ENCODE measurements around the gene GALNT16. TPM values are rescaled to one million over a fixed set of nuclear protein-coding genes. Genes with fewer than 3 reads are reported as not detected.
A peak's percentile ranks its signal among the peaks of the same experiment; 100 is the strongest.

The GALNT16 gene
- total and polyA plus RNA-seq, 2 donors (not counting 3 experiments of a cell fraction or from before 2014, with no cell fraction given), result 0.39 to 0.49 TPM

GRCh38 chr14:69242311-69243224, 17.4 kb upstream of the GALNT16 start:
- dilution Hi-C loops (cut with MboI; ENCODE audit: extremely low pct_ligation_motif_present, low sequenced_read_pairs), result no loop called here
- no TSS peak for BruUV-seq (replicated peaks)

More at GRCh38 chr14:69242311-69243224, 17.4 kb upstream of the GALNT16 start:
- H4K20me1 ChIP-seq (replicated peaks; ENCODE audit: control insufficient read depth, extremely low read depth, insufficient read depth, low read length), result peaks cover 2% of the 10 kb centered on the region
- no peaks in the 10 kb centered on the region for H3K79me2 ChIP-seq (ENCODE audit: control insufficient read depth, insufficient read depth, low read length)
- peaks cover 0 to 5% of the 10 kb centered on the region in 2 experiments for H3K36me3 ChIP-seq (ENCODE audit: control insufficient read depth in 2 of 2, extremely low read depth in 1 of 2, insufficient read depth in 2 of 2, low read length in 2 of 2)
- TF ChIP-seq POLR2AphosphoS5 (IDR thresholded peaks at IDR 0.05; ENCODE audit: insufficient read depth, low read depth, low read length), result no peak
- TF ChIP-seq CTCF (IDR thresholded peaks at IDR 0.05; ENCODE audit: extremely low read depth in 1 of 2, insufficient read depth in 1 of 2, low read depth in 1 of 2, low read length in 2 of 2), result peak; percentile 59 to 60
- FAIRE-seq (peak; percentile 83), DNase-seq (ENCODE audit: low read depth, low spot score) (peak; percentile 71)
- H2AFZ ChIP-seq (ENCODE audit: low read depth, low read length), result no peak overlapping the region
- intact Hi-C loops (cut with micrococcal nuclease), result loop anchor here (1.0 to 5.0 kb wide), 7 partner anchors 45 to 332 kb away; partner anchors contain the start of genes CCDC177, ERH and SLC39A9
- CTCF ChIA-PET, result interaction anchor here (0.6 to 4.7 kb wide), 44 partner anchors 9 to 379 kb away, joined by 3 to 78 read pairs (median 4); partner anchors contain the start of gene CCDC177
- H3K4me1 ChIP-seq (ENCODE audit: control insufficient read depth, extremely low read depth, insufficient read depth, low read length), result no peaks in the 10 kb centered on the region
- no peaks in the 10 kb centered on the region for H3K27me3 ChIP-seq (ENCODE audit: control insufficient read depth in 2 of 2, insufficient read depth in 2 of 2, low read length in 2 of 2)
- no peaks in the 10 kb centered on the region for H3K9me3 ChIP-seq (replicated peaks; ENCODE audit: control insufficient read depth, insufficient read depth, low read length)
- no peak overlapping the region for H3K4me3 ChIP-seq (replicated peaks in 1 of 3; ENCODE audit: insufficient read depth in 1 of 3, low read depth in 1 of 3, low read length in 3 of 3)
- no peak overlapping the region for H3K27ac ChIP-seq (ENCODE audit: insufficient read depth, low read depth, low read length)
- H3K9ac ChIP-seq (replicated peaks; ENCODE audit: extremely low read depth, insufficient read depth, low read length), result no peak overlapping the region
- POLR2A ChIA-PET, result no interaction called here
- H3K9me1 ChIP-seq (replicated peaks; ENCODE audit: control insufficient read depth, extremely low read depth, insufficient read depth, low read length), result no peaks in the 10 kb centered on the region
- H3K4me2 ChIP-seq (ENCODE audit: insufficient read depth, low read length), result no peak overlapping the region

Measured in endothelial cell of umbilical vein (primary cell).